Measurements from ENCODE around the gene RNF145.
A peak's percentile ranks its signal among the peaks of the same experiment; 100 is the strongest.

The RNF145 gene

GRCh38 chr5:159210846-159211245 lies 1.5 kb upstream of the RNF145 start:
- FAIRE-seq = no peak
- TF ChIP-seq POLR2A (IDR thresholded peaks at IDR 0.05; ENCODE audit: low read depth, low read length) = no peak
- no peak for DNase-seq (ENCODE audit: insufficient read length, low spot score)

DNA sequence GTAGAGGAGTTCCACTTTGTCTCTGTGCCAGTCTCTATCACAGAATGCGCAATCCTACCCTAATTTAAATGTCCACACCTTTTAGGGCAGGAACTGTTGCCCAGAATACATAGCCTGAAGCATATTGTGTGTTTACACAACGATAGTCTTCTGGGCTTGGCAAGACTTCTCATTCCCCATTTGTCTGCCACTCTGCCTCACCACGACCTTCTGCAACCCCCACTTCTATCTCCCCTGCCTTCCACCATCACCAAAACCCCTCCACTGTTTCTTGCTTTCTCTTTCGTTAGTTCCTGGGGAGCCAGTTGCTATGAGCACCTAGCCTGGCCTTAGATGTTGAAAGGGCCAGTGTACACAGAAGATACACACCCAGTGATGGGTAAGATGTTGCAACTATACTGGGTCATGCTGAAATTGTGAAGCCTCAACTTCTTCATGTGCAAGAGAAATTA lies 883 bp upstream of the RNF145 start:
- FAIRE-seq = no peak
- DNase-seq (ENCODE audit: insufficient read length, low spot score) = no peak
- TF ChIP-seq POLR2A (IDR thresholded peaks at IDR 0.05; ENCODE audit: low read depth, low read length) = no peak

DNA sequence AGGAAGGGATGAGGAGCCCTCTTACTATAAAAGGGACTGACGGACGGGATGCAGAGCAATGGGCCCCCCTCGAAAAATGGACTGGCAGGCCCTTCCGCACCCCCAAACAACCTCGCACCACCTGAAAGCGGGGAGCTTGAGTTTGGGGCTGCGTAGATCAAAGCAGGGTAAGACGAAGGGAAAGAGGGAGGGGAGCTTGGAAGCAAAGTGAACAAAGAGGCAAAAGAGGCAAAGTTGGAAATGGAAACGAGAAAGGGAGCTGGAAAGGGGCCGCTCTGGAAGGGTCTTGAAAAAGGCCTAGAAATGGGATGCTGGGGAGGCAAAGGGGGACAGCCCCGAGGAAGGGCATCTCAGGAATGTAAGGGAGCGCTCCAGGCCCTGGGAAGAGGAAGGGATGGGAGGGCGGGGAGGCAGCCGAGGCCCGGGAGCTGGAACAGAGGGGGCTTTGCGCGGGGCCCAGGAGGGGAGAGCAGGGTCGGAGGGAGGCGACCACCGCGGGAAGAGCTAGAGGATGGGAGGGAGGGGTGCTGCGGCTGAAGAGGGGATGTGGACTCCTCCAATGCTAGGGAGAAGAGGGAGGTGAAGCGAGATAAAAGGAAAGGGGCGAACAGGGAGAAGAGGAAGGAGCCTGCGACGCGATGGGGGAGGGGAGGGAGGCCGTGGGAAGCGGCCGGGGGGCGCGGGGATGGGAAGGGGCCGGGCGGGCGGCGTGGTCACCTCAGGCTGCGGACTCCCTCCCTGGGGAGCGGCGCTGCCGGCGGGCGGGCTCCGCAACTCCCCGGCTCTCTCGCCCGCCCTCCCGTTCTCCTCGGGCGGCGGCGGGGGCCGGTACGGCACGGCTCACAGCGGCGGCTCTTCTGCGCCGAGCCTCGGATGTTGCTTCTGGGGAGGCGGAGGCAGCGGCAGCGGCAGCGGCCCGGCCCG lies 577 bp downstream of the RNF145 start:
- DNase-seq (ENCODE audit: insufficient read length, low spot score) (peak; percentile 16), FAIRE-seq (no peak)
- TF ChIP-seq POLR2A (IDR thresholded peaks at IDR 0.05; ENCODE audit: low read depth, low read length) = no peak

DNA sequence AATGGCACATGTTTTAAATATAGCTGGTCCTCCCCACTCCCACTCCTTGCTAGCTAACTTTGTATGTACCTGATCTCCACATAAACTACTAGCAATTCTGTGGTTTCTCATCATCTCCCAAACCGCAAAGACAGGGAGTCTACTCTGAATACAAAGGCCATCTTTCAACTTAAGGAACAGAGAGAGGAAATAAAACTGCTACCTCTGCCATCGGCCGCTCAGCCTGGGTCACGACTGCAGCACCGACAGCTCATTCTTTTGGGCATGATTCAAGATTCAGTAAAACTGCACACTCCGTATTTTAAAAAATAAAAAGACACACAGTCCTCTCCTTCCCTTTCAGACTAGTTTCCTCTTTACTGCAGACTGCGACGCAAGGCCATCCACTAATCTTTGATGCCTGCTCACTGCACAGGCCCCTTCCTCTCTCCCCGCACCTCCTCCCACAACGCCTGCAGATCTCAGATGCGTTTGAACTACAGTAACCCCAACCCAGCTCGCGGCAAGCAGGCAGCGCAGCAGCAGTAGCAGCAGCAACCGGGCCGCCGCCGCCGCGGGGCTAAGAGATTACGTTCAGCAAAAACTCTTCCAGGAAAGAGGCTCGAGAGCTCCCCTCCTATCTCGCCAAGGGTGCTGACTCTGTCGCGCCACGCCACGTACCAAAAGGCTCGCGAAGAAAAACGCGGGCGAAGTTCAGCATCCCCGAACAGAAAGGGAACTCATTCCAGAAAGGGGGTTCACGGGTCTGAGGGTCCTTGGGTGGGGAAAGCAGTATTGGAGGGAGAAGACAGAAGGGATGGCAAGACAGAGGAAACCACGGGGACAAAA lies 1.5 kb downstream of the RNF145 start:
- FAIRE-seq (peak; percentile 96), DNase-seq (ENCODE audit: insufficient read length, low spot score) (peak; percentile 81)
- TF ChIP-seq POLR2A (IDR thresholded peaks at IDR 0.05; ENCODE audit: low read depth, low read length) = peak; percentile 46; the same call in 1 of the 2 replicates

DNA sequence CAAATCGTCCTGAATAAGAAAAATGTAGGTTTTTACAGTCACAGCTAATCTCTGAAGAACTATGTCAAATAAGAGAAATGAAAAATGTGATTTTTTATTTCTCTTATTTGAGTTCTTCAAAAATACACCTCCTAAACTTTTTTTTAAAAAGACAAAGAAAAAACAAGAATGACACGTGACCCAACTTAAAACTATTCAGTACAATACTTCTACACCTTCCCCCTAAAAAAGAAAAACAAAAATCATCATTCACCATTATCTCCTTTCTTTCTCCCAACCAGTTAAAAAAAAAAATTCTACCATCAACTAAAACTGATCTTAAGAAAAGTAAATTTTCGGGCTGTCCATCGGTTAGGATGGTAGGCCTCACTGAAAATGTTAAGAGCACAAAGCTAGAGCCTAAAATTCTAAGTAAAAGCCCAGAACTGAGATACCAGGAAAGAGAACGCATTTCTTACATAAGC lies 2.1 kb downstream of the RNF145 start:
- FAIRE-seq = no peak
- no peak for TF ChIP-seq POLR2A (IDR thresholded peaks at IDR 0.05; ENCODE audit: low read depth, low read length)
- DNase-seq (ENCODE audit: insufficient read length, low spot score) = no peak

DNA sequence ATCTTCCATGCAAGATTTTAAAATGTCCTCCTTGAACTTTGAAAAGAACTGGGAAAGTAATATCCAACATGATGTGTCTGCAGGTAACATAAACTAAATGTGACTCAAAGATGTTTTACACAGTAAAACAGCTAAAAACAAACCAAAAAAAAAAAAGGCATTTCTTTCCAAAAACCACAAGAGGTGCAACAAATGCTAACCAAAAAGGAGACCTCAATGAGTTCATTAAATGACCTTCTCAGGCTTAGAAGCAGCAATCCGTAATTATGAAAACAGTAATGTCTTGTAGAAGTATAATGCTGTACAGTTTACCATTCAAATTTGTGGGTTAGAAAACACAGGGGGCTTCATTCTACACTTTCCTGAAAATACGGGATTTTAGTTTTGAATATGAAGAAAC lies 2.5 kb downstream of the RNF145 start:
- FAIRE-seq (no peak), DNase-seq (ENCODE audit: insufficient read length, low spot score) (no peak)
- TF ChIP-seq POLR2A (IDR thresholded peaks at IDR 0.05; ENCODE audit: low read depth, low read length) = no peak

- TF ChIP-seq POLR2A (IDR thresholded peaks at IDR 0.05; ENCODE audit: low read depth, low read length) = no peak
- DNase-seq (ENCODE audit: insufficient read length, low spot score) (no peak), FAIRE-seq (no peak)
Observed at GRCh38 chr5:159206368-159206767, 3.0 kb downstream of the RNF145 start.

GRCh38 chr5:159203351-159203750 lies 6.0 kb downstream of the RNF145 start:
- no peak for FAIRE-seq
- TF ChIP-seq POLR2A (IDR thresholded peaks at IDR 0.05; ENCODE audit: low read depth, low read length) = no peak
- DNase-seq (ENCODE audit: insufficient read length, low spot score) = no peak

DNA sequence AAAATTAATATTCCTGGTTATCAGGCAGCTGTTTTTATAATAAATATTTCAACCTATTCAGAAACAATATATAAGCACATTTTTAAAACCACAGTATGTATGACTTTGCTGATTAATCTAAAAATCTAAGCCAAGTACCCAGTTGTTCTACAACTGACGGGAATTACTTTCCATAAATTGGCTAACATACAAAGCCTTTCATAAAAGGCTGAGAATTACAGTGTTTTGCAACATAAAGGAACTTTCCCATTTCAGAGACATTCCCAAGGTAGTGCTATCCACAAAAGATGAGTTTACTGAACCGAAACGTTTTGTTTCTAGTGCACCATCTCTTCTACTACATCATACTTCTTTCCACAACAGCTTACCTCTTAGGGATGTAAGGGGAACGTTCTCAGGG lies 7.2 kb downstream of the RNF145 start:
- TF ChIP-seq POLR2A (IDR thresholded peaks at IDR 0.05; ENCODE audit: low read depth, low read length) = no peak
- DNase-seq (ENCODE audit: insufficient read length, low spot score) = no peak
- FAIRE-seq = peak; percentile 85

- FAIRE-seq (no peak), DNase-seq (ENCODE audit: insufficient read length, low spot score) (no peak)
- no peak for TF ChIP-seq POLR2A (IDR thresholded peaks at IDR 0.05; ENCODE audit: low read depth, low read length)
Observed at GRCh38 chr5:159199780-159200179, 9.6 kb downstream of the RNF145 start.

DNA sequence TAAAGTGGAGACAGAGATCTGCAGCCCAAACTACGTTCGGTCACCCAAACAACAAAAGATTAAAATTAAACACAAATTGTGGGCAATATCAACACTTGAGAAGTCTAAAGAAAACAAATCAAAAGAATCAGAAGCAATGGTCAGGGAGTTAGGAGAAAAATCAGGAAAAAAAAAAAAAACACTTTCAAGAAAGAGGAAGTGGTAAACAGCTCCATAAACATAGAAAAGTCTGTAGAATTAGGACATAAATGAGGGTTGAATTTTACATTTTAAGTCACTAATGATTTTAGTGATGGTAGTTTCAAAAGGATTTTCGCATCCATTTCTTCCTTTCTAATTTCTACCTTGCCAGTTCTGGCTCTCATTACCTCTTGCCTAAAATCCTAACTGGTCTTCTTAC lies 10.1 kb downstream of the RNF145 start:
- no peak for FAIRE-seq
- no peak for TF ChIP-seq POLR2A (IDR thresholded peaks at IDR 0.05; ENCODE audit: low read depth, low read length)
- DNase-seq (ENCODE audit: insufficient read length, low spot score) = no peak

GRCh38 chr5:159198063-159199036 lies 11.0 kb downstream of the RNF145 start:
- FAIRE-seq (peak; percentile 36), DNase-seq (ENCODE audit: insufficient read length, low spot score) (no peak)
- no peak for TF ChIP-seq POLR2A (IDR thresholded peaks at IDR 0.05; ENCODE audit: low read depth, low read length)

GRCh38 chr5:159195775-159196174 lies 13.6 kb downstream of the RNF145 start:
- FAIRE-seq (no peak), DNase-seq (ENCODE audit: insufficient read length, low spot score) (no peak)
- TF ChIP-seq POLR2A (IDR thresholded peaks at IDR 0.05; ENCODE audit: low read depth, low read length) = no peak
